ENCODE data around the gene PLEKHG3. TPM values are rescaled to one million over a fixed set of nuclear protein-coding genes. Genes with fewer than 3 reads are reported as not detected.

Gene PLEKHG3
- total RNA-seq, 2 donors from 2014 or later = 78.8 to 106 TPM

DNA sequence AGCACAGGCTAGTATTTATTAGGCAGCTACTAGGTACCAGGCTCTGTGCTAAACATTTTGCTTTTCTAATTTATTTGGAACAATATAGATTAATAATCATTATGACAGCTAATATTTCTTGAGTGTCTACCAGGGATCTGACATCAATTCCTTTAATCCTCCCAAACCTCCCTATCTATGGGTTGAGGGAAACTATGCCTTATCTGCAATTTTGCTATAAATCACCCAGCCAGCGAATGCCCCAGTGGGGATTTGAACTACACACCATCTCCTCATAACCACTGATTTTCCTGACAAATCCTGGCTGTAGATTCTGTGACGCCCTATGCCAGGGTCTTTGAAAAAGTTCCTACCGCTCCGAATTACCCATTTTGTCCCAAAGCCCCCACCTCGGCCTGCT, 21.4 kb upstream of the PLEKHG3 start:
- peak overlapping the region in 1 of 2 donors; percentile 64 for H3K9ac ChIP-seq (ENCODE audit: low read depth in 2 of 2, low read length in 2 of 2)
- no peak for DNase-seq
- peak overlapping the region; percentile 55 for H3K27ac ChIP-seq
- TF ChIP-seq, protein P1, sequence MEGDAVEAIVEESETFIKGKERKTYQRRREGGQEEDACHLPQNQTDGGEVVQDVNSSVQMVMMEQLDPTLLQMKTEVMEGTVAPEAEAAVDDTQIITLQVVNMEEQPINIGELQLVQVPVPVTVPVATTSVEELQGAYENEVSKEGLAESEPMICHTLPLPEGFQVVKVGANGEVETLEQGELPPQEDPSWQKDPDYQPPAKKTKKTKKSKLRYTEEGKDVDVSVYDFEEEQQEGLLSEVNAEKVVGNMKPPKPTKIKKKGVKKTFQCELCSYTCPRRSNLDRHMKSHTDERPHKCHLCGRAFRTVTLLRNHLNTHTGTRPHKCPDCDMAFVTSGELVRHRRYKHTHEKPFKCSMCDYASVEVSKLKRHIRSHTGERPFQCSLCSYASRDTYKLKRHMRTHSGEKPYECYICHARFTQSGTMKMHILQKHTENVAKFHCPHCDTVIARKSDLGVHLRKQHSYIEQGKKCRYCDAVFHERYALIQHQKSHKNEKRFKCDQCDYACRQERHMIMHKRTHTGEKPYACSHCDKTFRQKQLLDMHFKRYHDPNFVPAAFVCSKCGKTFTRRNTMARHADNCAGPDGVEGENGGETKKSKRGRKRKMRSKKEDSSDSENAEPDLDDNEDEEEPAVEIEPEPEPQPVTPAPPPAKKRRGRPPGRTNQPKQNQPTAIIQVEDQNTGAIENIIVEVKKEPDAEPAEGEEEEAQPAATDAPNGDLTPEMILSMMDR (IDR thresholded peaks at IDR 0.05) = no peak
- no peaks in the 10 kb centered on the region for H3K9me3 ChIP-seq
- H3K36me3 ChIP-seq = no peaks in the 10 kb centered on the region
- no peaks in the 10 kb centered on the region for H3K4me1 ChIP-seq
- H3K4me3 ChIP-seq = no peak overlapping the region
- no peaks in the 10 kb centered on the region for H3K27me3 ChIP-seq
- intact Hi-C loops (cut with DNase I) = no loop called here

DNA sequence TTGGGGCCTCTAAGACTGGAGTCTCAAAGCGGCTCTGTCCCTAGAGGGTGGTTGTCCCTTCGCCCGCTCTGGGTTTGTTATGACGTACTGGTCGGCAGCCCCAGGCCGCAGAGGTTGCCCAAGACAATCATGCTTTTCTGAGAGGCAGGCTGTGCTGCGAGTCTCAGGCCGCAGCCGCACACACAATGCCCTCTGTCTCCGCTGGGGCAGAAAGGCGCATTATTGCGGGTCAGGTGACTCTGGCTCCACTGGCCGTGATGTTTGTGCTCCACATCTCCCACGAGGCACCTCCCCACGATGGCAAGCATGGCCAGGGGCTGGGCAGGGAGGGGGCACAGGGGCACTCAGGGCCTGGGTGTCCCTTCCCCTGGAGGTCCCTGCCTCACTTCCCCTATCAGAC, 21.0 kb upstream of the PLEKHG3 start:
- H3K4me3 ChIP-seq = no peak overlapping the region
- H3K4me1 ChIP-seq = no peaks in the 10 kb centered on the region
- H3K27me3 ChIP-seq = no peaks in the 10 kb centered on the region
- no peak overlapping the region for H3K9ac ChIP-seq (ENCODE audit: low read depth in 2 of 2, low read length in 2 of 2)
- no peak overlapping the region for H3K27ac ChIP-seq
- intact Hi-C loops (cut with DNase I) = no loop called here
- DNase-seq = no peak
- no peaks in the 10 kb centered on the region for H3K9me3 ChIP-seq
- TF ChIP-seq, protein P1 (IDR thresholded peaks at IDR 0.05) = no peak
- H3K36me3 ChIP-seq = no peaks in the 10 kb centered on the region

DNA sequence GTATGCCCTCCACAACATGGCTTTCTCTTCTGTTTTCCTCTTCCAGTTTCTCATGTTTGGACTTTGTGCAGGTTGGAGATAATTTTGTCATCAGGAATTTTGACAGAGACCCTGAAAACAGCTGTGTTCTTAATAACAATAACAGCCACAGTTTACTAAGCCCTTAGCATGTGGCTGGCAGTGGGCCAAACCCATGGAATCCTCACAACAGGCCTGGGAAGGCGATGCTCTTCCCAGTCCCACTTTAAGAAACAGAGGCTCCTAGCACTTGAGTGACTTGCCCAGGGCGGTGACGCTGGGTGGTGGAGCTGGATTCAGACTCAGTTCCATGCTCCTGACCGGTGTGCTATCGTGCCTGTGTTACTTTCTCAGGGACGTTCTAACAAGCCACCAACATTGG, 20.1 kb upstream of the PLEKHG3 start:
- H3K4me3 ChIP-seq = no peak overlapping the region
- intact Hi-C loops (cut with DNase I) = no loop called here
- TF ChIP-seq, protein P1 (IDR thresholded peaks at IDR 0.05) = no peak
- H3K27ac ChIP-seq = no peak overlapping the region
- no peaks in the 10 kb centered on the region for H3K27me3 ChIP-seq
- no peak for DNase-seq
- no peaks in the 10 kb centered on the region for H3K9me3 ChIP-seq
- no peak overlapping the region for H3K9ac ChIP-seq (ENCODE audit: low read depth in 2 of 2, low read length in 2 of 2)
- no peaks in the 10 kb centered on the region for H3K36me3 ChIP-seq
- H3K4me1 ChIP-seq = no peaks in the 10 kb centered on the region

DNA sequence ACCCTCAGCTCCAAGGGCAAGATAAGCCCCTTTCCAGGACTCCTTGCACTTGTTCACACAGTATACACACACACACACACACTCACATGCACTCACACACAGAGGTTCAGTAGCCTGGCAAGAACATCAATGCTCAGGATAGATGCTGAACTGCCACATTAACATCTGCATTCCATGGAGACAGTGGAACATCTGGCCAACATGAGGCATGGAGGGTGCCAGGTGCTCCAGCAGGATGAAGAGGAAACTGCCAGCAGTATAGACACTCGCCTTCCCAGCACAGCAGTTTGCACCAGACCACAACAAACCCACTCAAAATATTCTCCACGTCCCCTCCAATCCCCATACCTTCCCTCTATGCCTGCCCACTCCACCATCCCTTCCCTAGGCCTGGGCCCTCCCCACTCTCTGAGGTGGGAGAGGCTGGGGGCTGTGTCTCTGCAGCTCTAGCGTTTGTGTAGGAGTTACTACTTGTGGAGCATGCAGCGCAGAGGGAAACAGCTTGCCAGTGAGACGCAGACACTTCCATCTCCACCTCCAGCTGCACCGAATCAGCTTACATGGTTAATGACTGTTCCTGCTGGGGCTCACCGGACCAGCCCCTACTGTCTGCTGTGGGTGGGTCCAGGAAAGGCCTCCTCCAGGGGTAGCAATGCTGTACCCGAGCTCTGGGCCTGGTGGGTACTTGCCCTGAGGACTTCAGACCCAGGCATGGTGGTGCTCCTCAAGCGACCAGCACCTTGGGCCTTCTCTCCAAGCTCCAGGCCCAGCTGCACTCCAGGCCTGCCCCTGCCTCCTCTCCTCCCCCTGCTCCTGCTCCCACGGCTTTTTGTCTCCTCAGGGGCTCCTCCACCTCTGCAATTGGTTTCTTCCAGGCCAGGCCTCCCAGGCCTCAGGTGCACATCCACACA, 18.6 kb upstream of the PLEKHG3 start:
- Histone ChIP-seq H3K36me3 (no peaks in the 10 kb centered on the region), H3K9me3 (no peaks in the 10 kb centered on the region), H3K27ac (no peak overlapping the region), H3K4me1 (no peaks in the 10 kb centered on the region), H3K9ac (ENCODE audit: low read depth in 2 of 2, low read length in 2 of 2) (no peak overlapping the region), H3K4me3 (no peak overlapping the region), H3K27me3 (no peaks in the 10 kb centered on the region)
- intact Hi-C loops (cut with DNase I) = no loop called here
- no peak for DNase-seq
- TF ChIP-seq, protein P1 (IDR thresholded peaks at IDR 0.05) = no peak

DNA sequence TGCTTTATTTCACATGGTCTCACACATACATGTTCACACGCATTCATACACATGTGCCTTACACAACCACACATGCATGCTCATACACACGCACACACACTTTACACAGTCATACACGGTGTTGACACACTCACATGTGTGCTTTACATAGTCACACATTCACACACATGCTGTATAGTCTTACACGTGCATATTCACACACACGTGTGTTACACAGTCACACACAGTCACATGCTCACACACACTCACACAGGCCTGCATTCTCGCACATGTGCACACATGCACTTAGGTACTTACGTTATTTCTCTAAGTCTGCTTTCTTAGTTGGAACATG, 18.0 kb upstream of the PLEKHG3 start:
- Histone ChIP-seq H3K4me3 (no peak overlapping the region), H3K9me3 (no peaks in the 10 kb centered on the region), H3K36me3 (no peaks in the 10 kb centered on the region), H3K27me3 (no peaks in the 10 kb centered on the region), H3K9ac (ENCODE audit: low read depth in 2 of 2, low read length in 2 of 2) (no peak overlapping the region), H3K27ac (no peak overlapping the region), H3K4me1 (no peaks in the 10 kb centered on the region)
- intact Hi-C loops (cut with DNase I) = no loop called here
- DNase-seq = no peak
- TF ChIP-seq, protein P1 (IDR thresholded peaks at IDR 0.05) = no peak
